Endodermal cell (in vitro differentiated cells): ENCODE results near the gene EXOC8. TPM values are rescaled to one million over a fixed set of nuclear protein-coding genes. Genes with fewer than 3 reads are reported as not detected.

Experiments used
- DNase-seq: peaks from one replicate; pipeline ENCODE4 v3.0.0-alpha.2; 2017
- H3K27ac ChIP-seq: 2 replicates; pipeline ENCODE4 v1.5.1; 2013; ENCODE audit warnings: mild to moderate bottlenecking, low read depth, low read length, moderate library complexity
- H3K27me3 ChIP-seq: 2 replicates; pipeline ENCODE4 v1.6.1; 2013; ENCODE audit warnings: mild to moderate bottlenecking, low read length, moderate library complexity; ENCODE audit not compliant: insufficient read depth, control insufficient read depth, poor library complexity, severe bottlenecking
- H3K36me3 ChIP-seq: 2 replicates; pipeline ENCODE4 v1.7.0; 2013; ENCODE audit warnings: mild to moderate bottlenecking, low read length, moderate library complexity; ENCODE audit not compliant: control insufficient read depth, insufficient read depth
- H3K4me1 ChIP-seq: one replicate; pipeline ENCODE4 v1.7.0; 2013; ENCODE audit warnings: low read length; ENCODE audit not compliant: control insufficient read depth, insufficient read depth
- H3K4me3 ChIP-seq: 2 replicates; pipeline ENCODE4 v1.5.1; 2013; ENCODE audit warnings: mild to moderate bottlenecking, low read length, moderate library complexity
- H3K9ac ChIP-seq: 2 replicates; pipeline ENCODE4 v1.6.1; 2013; ENCODE audit warnings: mild to moderate bottlenecking, low read length, moderate library complexity; ENCODE audit not compliant: poor library complexity, severe bottlenecking; ENCODE audit errors: extremely low read depth
- H3K9me3 ChIP-seq: 2 replicates; pipeline ENCODE4 v1.6.1; 2013; ENCODE audit warnings: mild to moderate bottlenecking, low read length, moderate library complexity; ENCODE audit not compliant: control insufficient read depth
- H3K27ac Mint-ChIP-seq: 2 replicates; pipeline ENCODE4 v1.8.0; 2020; ENCODE audit warnings: mixed read lengths
- H3K27me3 Mint-ChIP-seq: 2 replicates; pipeline ENCODE4 v1.8.0; 2021; ENCODE audit warnings: mild to moderate bottlenecking, mixed read lengths; ENCODE audit not compliant: insufficient read depth
- H3K36me3 Mint-ChIP-seq: 2 replicates; pipeline ENCODE4 v1.8.0; 2020; ENCODE audit warnings: low read depth, mixed read lengths
- H3K4me1 Mint-ChIP-seq: 2 replicates; pipeline ENCODE4 v1.8.0; 2020; ENCODE audit warnings: mixed read lengths
- H3K4me3 Mint-ChIP-seq: 2 replicates; pipeline ENCODE4 v1.8.0; 2020; ENCODE audit warnings: mild to moderate bottlenecking, moderate library complexity, mixed read lengths
- H3K9me3 Mint-ChIP-seq: 2 replicates; pipeline ENCODE4 v1.8.0; 2020; ENCODE audit warnings: mild to moderate bottlenecking, mixed read lengths
- WGBS, 2 experiments: methylation state at CpG; one replicate each; pipeline versions ENCODE4 v1.1.5 to v1.1.7; 2013; ENCODE audit warnings: missing lambda C conversion rate in 2 of 2, mixed read lengths in 1 of 2; ENCODE audit not compliant: insufficient coverage in 1 of 2, insufficient read length in 1 of 2; 5-methylcytosine and 5-hydroxymethylcytosine counted together
- total RNA-seq, 2 donors: library from RNA; stranded (reverse); fragmentation: NEBNext Ultra II Directional in 1 of 2; extraction: Animal tissue kit (Norgen Biotek cat#: 25700) in 1 of 2; gene quantifications; 2 replicates in 1 of 2; 3 replicates in 1 of 2; pipeline ENCODE4 v1.2.1, GENCODE V29; 2021
- TF ChIP-seq, protein P1 (sequence below): fragments of 200-600 bp; sonication (generic); conservative IDR thresholded peaks from 2 replicates; pipeline ENCODE4 v1.5.0; 2021; ENCODE audit warnings: antibody characterized with exemption, mild to moderate bottlenecking

EXOC8 gene
- total RNA-seq, 2 donors from 2014 or later, result 9.9 to 13.1 TPM

DNA sequence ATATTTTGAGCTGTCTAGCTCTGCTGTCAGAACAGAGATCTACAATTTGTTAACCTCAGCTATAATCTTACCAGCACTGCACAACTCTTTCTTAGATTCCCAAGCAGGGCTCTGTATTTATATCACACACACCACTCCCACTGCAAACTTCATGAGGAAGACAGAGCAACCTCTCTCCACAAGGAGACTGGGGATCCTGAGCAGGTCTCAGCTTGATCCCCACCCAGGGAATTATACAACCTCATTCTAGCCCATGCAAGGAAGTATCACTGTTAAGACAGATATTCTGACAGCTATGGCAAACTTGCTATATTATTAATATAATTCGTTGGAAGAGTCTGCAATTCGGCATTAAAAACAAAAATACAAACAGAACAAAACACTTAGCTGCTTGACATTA, 44.1 kb upstream of the EXOC8 start:
- Histone ChIP-seq H3K27ac (no peak overlapping the region), H3K4me1 (peaks cover 4% of the 10 kb centered on the region), H3K36me3 (no peaks in the 10 kb centered on the region), H3K9me3 (no peaks in the 10 kb centered on the region), H3K9ac (no peak overlapping the region), H3K27me3 (no peaks in the 10 kb centered on the region), H3K4me3 (no peak overlapping the region)
- no peak for DNase-seq
- 88% methylated on average over 2 of the region's 2 CpGs; no CpG with 5 or more reads in 1 of the 2 experiments for WGBS, 2 experiments
- no peaks in the 10 kb centered on the region for H3K9me3 Mint-ChIP-seq
- no peaks in the 10 kb centered on the region for H3K36me3 Mint-ChIP-seq
- H3K4me1 Mint-ChIP-seq, result peaks cover 24% of the 10 kb centered on the region
- no peaks in the 10 kb centered on the region for H3K27me3 Mint-ChIP-seq
- no peak overlapping the region for H3K27ac Mint-ChIP-seq
- TF ChIP-seq, protein P1, sequence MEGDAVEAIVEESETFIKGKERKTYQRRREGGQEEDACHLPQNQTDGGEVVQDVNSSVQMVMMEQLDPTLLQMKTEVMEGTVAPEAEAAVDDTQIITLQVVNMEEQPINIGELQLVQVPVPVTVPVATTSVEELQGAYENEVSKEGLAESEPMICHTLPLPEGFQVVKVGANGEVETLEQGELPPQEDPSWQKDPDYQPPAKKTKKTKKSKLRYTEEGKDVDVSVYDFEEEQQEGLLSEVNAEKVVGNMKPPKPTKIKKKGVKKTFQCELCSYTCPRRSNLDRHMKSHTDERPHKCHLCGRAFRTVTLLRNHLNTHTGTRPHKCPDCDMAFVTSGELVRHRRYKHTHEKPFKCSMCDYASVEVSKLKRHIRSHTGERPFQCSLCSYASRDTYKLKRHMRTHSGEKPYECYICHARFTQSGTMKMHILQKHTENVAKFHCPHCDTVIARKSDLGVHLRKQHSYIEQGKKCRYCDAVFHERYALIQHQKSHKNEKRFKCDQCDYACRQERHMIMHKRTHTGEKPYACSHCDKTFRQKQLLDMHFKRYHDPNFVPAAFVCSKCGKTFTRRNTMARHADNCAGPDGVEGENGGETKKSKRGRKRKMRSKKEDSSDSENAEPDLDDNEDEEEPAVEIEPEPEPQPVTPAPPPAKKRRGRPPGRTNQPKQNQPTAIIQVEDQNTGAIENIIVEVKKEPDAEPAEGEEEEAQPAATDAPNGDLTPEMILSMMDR, result no peak
- H3K4me3 Mint-ChIP-seq, result no peak overlapping the region

DNA sequence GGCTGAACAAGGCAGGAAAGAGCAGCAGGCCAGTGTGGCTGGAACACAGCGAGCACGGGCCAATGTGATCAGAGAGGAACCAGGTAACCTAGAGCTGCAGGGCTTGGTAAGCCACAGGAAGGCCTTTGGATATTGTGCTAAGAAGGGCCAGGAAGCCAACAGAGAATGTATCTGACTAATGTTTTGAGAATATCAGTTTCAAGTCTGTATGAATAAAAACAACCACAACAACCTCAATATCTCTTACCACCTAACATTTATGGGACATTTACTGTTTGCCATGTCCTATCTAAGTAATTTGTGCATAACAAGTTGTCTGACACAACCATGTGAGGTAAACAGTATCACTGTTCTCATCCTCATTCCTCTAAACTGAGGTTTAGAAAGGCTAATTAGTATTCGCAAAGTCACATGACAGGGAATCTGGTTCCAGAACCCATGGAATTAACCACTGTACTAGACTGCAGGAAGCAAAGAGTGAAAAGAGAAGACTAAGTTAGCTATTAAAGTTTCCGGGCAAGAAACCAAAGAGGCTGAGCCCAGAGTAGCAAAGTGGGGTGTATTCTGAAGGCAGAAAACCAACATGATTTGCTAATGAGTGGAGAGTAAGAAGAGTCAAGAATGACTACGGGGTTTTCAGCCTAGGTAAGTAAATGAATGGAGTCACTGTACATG, 39.4 kb upstream of the EXOC8 start:
- Mint-ChIP-seq H3K4me3 (no peak overlapping the region), H3K27ac (peak overlapping the region; percentile 1), H3K9me3 (no peaks in the 10 kb centered on the region), H3K36me3 (no peaks in the 10 kb centered on the region), H3K4me1 (peaks cover 26% of the 10 kb centered on the region), H3K27me3 (no peaks in the 10 kb centered on the region)
- no peak overlapping the region for H3K4me3 ChIP-seq
- H3K36me3 ChIP-seq, result no peaks in the 10 kb centered on the region
- 91 to 95% methylated on average over 5 of the region's 5 CpGs for WGBS, 2 experiments
- peaks cover 4% of the 10 kb centered on the region for H3K4me1 ChIP-seq
- H3K27me3 ChIP-seq, result no peaks in the 10 kb centered on the region
- H3K9ac ChIP-seq, result no peak overlapping the region
- H3K27ac ChIP-seq, result no peak overlapping the region
- DNase-seq, result no peak
- no peaks in the 10 kb centered on the region for H3K9me3 ChIP-seq
- TF ChIP-seq, protein P1, result no peak

DNA sequence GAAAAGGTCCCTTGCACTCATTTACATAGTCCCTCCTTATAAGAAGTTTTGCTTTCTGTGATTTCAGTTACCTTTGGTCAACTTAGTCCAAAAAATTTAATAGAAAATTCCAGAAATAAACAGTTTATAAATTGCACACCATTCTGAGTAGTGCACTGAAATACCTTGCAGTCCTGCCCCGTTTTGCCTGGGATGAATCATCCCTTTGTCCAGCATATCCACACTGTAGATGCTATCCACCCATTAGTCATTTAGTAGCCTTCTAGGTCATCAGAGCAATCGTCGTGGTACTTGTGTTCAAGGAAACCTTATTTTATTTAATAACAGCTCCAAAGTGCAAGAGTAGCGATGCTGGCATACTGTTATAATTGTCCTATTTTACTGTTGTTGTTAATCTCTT, 38.4 kb upstream of the EXOC8 start:
- 94 to 99% methylated on average over 1 to 3 of the region's 4 CpGs for WGBS, 2 experiments
- Mint-ChIP-seq H3K4me3 (no peak overlapping the region), H3K27ac (no peak overlapping the region), H3K9me3 (no peaks in the 10 kb centered on the region), H3K36me3 (peaks cover 2% of the 10 kb centered on the region), H3K4me1 (peaks cover 26% of the 10 kb centered on the region), H3K27me3 (no peaks in the 10 kb centered on the region)
- Histone ChIP-seq H3K9me3 (no peaks in the 10 kb centered on the region), H3K4me3 (no peak overlapping the region), H3K27ac (no peak overlapping the region), H3K9ac (no peak overlapping the region), H3K27me3 (no peaks in the 10 kb centered on the region), H3K4me1 (peaks cover 4% of the 10 kb centered on the region), H3K36me3 (no peaks in the 10 kb centered on the region)
- TF ChIP-seq, protein P1, result no peak
- DNase-seq, result no peak
